ENCODE measurements around the gene EME1.

DNA sequence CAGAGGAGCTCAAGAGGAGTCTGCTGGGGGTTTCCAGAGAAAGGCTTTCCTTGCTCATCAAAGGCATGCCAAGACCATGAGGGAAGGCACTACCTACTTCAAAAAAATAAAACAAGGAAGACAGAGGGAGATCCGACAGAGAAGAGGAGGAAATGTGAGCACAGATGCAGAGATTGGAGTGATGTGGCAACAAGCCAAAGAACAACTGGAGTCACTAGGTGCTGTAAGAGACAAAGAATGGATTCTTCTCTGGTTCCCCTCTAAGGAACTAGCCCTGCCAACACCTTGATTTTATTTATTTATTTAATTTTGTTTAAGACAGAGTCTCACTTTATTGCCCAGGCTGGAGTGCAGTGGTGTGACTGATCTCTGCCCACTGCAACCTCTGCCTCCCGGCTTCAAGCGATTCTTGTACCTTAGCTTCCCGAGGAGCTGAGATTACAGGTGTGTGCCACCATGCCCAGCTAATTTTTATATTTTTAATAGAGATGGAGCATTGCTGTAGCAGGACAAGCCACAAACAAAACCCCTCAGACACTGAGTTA lies 39.2 kb downstream of the EME1 start:
- TF ChIP-seq EZH2 (IDR thresholded peaks at IDR 0.05; ENCODE audit: borderline replicate concordance, insufficient read depth, low read length, poor library complexity, severe bottlenecking) = no peak
- no peak for TF ChIP-seq SMC3 (conservative IDR thresholded peaks at IDR 0.05; ENCODE audit: poor library complexity)
- TF ChIP-seq, protein P1, sequence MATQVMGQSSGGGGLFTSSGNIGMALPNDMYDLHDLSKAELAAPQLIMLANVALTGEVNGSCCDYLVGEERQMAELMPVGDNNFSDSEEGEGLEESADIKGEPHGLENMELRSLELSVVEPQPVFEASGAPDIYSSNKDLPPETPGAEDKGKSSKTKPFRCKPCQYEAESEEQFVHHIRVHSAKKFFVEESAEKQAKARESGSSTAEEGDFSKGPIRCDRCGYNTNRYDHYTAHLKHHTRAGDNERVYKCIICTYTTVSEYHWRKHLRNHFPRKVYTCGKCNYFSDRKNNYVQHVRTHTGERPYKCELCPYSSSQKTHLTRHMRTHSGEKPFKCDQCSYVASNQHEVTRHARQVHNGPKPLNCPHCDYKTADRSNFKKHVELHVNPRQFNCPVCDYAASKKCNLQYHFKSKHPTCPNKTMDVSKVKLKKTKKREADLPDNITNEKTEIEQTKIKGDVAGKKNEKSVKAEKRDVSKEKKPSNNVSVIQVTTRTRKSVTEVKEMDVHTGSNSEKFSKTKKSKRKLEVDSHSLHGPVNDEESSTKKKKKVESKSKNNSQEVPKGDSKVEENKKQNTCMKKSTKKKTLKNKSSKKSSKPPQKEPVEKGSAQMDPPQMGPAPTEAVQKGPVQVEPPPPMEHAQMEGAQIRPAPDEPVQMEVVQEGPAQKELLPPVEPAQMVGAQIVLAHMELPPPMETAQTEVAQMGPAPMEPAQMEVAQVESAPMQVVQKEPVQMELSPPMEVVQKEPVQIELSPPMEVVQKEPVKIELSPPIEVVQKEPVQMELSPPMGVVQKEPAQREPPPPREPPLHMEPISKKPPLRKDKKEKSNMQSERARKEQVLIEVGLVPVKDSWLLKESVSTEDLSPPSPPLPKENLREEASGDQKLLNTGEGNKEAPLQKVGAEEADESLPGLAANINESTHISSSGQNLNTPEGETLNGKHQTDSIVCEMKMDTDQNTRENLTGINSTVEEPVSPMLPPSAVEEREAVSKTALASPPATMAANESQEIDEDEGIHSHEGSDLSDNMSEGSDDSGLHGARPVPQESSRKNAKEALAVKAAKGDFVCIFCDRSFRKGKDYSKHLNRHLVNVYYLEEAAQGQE (IDR thresholded peaks at IDR 0.05; ENCODE audit: borderline replicate concordance) = no peak
- TF ChIP-seq, protein P2, sequence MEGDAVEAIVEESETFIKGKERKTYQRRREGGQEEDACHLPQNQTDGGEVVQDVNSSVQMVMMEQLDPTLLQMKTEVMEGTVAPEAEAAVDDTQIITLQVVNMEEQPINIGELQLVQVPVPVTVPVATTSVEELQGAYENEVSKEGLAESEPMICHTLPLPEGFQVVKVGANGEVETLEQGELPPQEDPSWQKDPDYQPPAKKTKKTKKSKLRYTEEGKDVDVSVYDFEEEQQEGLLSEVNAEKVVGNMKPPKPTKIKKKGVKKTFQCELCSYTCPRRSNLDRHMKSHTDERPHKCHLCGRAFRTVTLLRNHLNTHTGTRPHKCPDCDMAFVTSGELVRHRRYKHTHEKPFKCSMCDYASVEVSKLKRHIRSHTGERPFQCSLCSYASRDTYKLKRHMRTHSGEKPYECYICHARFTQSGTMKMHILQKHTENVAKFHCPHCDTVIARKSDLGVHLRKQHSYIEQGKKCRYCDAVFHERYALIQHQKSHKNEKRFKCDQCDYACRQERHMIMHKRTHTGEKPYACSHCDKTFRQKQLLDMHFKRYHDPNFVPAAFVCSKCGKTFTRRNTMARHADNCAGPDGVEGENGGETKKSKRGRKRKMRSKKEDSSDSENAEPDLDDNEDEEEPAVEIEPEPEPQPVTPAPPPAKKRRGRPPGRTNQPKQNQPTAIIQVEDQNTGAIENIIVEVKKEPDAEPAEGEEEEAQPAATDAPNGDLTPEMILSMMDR (IDR thresholded peaks at IDR 0.05; ENCODE audit: poor library complexity, severe bottlenecking) = no peak
- TF ChIP-seq POLR2AphosphoS5 (IDR thresholded peaks at IDR 0.05) = no peak
- TF ChIP-seq MXI1 (conservative IDR thresholded peaks at IDR 0.05; ENCODE audit: poor library complexity, severe bottlenecking) = no peak
- no peak for TF ChIP-seq TAF1 (IDR thresholded peaks at IDR 0.05; ENCODE audit: low read depth)
- TF ChIP-seq RAD21 (conservative IDR thresholded peaks at IDR 0.05) = no peak
- no peak for TF ChIP-seq EP300 (conservative IDR thresholded peaks at IDR 0.05; ENCODE audit: poor library complexity, severe bottlenecking)

Measured in neural cell (in vitro differentiated cells).